Activated naive CD4-positive, alpha-beta T cell treated with anti-CD3 and anti-CD28 coated beads, Interleukin-2, amount 50 U/mL, for 72 hours (primary cell): ENCODE data around the gene DNAAF8. TPM values are rescaled to one million over a fixed set of nuclear protein-coding genes. Genes with fewer than 3 reads are reported as not detected.

Source experiments
- ATAC-seq, 2 donors: fragments of 150-1000 bp; cut with Tn5 transposase; 2 replicates each; pipeline ENCODE4 v1.10.0; 2021; ENCODE audit warnings: mild to moderate bottlenecking in 2 of 2, moderate library complexity in 2 of 2
- DNase-seq, 2 donors: peaks; one replicate each; pipeline ENCODE4 v3.0.0; 2021 to 2022; ENCODE audit warnings: low spot score in 2 of 2
- H3K27ac Mint-ChIP-seq, 2 donors: one replicate each; pipeline ENCODE4 v1.8.0; 2022; ENCODE audit warnings: mild to moderate bottlenecking in 2 of 2, mixed read lengths in 2 of 2
- H3K36me3 Mint-ChIP-seq, 2 donors: one replicate each; pipeline ENCODE4 v1.8.0; 2022; ENCODE audit warnings: mixed read lengths in 2 of 2
- H3K9me3 Mint-ChIP-seq, 2 donors: one replicate each; pipeline ENCODE4 v1.8.0; 2022; ENCODE audit warnings: mixed read lengths in 2 of 2
- total RNA-seq, 2 donors: library from RNA; stranded (reverse); gene quantifications; one replicate each; pipeline ENCODE4 v1.2.3, GENCODE V29; 2022

The DNAAF8 gene
- total RNA-seq, 2 donors from 2014 or later: 0.09 TPM; not detected in 1

GRCh38 chr16:4703906-4704305 is 30.4 kb upstream of the DNAAF8 start:
- peaks cover 0 to 7% of the 10 kb centered on the region in 2 donors for H3K36me3 Mint-ChIP-seq
- H3K27ac Mint-ChIP-seq: peak overlapping the region; percentile 23 to 82
- ATAC-seq: no peak
- no peak for DNase-seq
- H3K9me3 Mint-ChIP-seq: no peaks in the 10 kb centered on the region

DNA sequence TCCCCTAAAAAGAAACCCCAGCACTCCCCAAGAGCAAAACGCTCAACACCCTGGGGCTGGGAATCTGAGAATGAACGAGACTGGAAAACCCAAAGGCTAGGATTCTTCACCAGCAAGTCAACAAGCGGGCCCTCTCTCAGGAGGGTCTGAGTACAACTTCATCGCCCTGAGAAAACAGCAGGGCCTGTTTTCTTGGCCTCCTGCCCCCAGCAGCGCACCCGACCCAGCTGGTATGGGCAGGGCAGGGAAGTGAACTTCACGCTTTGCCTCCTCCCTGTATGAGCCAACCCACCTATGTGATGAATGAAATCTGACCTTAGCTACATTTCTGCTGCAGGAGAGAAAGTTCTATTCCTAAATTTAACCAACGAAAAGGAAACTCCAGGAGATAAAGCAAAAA is 29.8 kb upstream of the DNAAF8 start:
- peaks cover 0 to 7% of the 10 kb centered on the region in 2 donors for H3K36me3 Mint-ChIP-seq
- DNase-seq (no peak), ATAC-seq (no peak)
- peak overlapping the region in 1 of 2 donors; percentile 82 for H3K27ac Mint-ChIP-seq
- no peaks in the 10 kb centered on the region for H3K9me3 Mint-ChIP-seq

- no peaks in the 10 kb centered on the region for H3K9me3 Mint-ChIP-seq
- H3K27ac Mint-ChIP-seq: peak overlapping the region in 1 of 2 donors; percentile 75
- peaks cover 0 to 7% of the 10 kb centered on the region in 2 donors for H3K36me3 Mint-ChIP-seq
- DNase-seq (no peak), ATAC-seq (no peak)
Measured at GRCh38 chr16:4704913-4705312, 29.4 kb upstream of the DNAAF8 start.

DNA sequence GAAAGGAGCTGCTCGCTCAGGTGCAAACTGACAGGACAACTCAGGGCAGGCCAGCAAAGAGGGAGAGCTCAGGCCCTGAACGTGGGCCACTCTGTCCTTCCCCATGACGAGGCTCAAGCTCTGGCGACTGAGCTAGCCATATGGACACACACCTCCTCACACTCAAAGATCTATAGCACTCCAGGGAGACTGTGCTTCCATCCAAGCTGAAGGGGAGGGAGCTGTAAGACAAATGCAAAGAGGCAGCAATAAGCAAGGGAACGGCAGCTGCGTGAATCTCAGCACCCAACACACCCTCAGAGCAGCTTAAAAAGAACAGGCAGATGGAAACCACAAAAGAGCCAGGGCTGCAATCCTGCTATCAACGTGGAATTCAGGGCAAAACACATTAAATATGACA is 27.5 kb upstream of the DNAAF8 start:
- H3K36me3 Mint-ChIP-seq: peaks cover 0 to 7% of the 10 kb centered on the region in 2 donors
- ATAC-seq (no peak), DNase-seq (no peak)
- no peaks in the 10 kb centered on the region for H3K9me3 Mint-ChIP-seq
- peak overlapping the region in 1 of 2 donors; percentile 62 for H3K27ac Mint-ChIP-seq

DNA sequence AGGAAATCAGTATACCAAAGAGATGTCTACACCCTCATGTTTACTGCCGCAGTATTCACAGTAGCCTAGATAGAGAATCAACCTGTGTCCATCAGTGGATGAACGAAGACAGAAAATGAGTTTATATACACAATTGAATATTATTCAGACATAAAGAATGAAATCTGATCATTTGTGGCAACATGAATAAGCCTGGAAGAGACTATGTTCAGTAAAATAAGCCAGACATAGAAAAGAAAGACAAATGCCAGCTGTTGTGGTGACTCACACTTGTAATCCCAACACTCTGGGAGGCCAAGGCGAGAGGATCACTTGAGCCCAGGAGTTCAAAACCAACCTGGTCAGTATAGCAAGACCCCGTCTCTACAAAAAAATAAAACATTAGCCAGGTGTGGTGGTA is 24.9 kb upstream of the DNAAF8 start:
- Mint-ChIP-seq H3K27ac (peak overlapping the region in 1 of 2 donors; percentile 55), H3K36me3 (peaks cover 0 to 7% of the 10 kb centered on the region in 2 donors), H3K9me3 (no peaks in the 10 kb centered on the region)
- DNase-seq: no peak
- ATAC-seq: no peak

- ATAC-seq (no peak), DNase-seq (no peak)
- Mint-ChIP-seq H3K36me3 (no peaks in the 10 kb centered on the region), H3K27ac (no peak overlapping the region), H3K9me3 (no peaks in the 10 kb centered on the region)
Measured at GRCh38 chr16:4713663-4714501, 20.5 kb upstream of the DNAAF8 start.

DNA sequence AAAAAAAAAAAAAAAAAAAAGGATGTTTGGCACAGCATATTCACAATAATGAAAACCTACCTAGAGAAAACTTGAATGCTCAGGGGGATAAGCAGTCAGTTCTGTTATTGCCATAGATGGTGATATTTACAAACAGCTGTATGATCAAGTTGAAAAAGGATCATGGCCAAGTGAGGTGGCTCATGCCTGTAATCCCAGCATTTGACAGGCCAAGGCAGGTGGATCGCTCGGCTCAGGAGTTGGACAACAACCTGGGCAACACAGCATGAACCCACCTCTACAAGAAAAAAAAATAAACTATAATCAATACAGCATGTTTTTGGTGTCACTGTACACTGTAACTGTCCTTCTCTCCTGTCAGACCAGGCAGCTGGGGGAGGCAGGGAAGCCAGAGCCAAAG is 19.3 kb upstream of the DNAAF8 start:
- no peaks in the 10 kb centered on the region for H3K9me3 Mint-ChIP-seq
- ATAC-seq (no peak), DNase-seq (no peak)
- H3K36me3 Mint-ChIP-seq: no peaks in the 10 kb centered on the region
- H3K27ac Mint-ChIP-seq: peak overlapping the region in 1 of 2 donors; percentile 44

DNA sequence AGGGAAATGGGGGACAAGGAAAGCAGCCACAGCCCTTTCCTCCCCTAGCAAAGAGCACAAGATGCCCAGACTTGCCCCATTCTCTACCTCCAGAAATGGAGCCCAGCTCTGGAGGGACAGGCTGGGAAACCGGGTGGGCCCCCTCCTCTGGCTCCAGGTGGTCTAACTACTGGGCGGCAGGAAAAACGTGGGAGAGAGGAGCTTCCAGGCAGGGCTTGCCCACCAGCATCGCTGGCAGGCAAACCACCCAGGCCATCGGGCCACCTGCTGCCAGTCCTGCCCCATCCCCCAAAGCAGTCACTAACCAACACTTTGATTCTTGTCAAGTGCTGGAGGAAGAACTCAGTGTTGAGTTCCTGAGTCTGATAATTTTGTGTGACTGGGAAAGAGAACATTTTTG is 15.9 kb upstream of the DNAAF8 start:
- H3K36me3 Mint-ChIP-seq: no peaks in the 10 kb centered on the region
- no peak for ATAC-seq

GRCh38 chr16:4723071-4723767 is 11.1 kb upstream of the DNAAF8 start:
- H3K36me3 Mint-ChIP-seq: no peaks in the 10 kb centered on the region
- H3K27ac Mint-ChIP-seq: no peak overlapping the region
- ATAC-seq (no peak), DNase-seq (no peak)
- H3K9me3 Mint-ChIP-seq: no peaks in the 10 kb centered on the region

More for the DNA sequence above, 15.9 kb upstream of the DNAAF8 start:
- DNase-seq: no peak
- no peak overlapping the region for H3K27ac Mint-ChIP-seq
- no peaks in the 10 kb centered on the region for H3K9me3 Mint-ChIP-seq

- H3K9me3 Mint-ChIP-seq: no peaks in the 10 kb centered on the region
- ATAC-seq (no peak), DNase-seq (no peak)
- H3K36me3 Mint-ChIP-seq: no peaks in the 10 kb centered on the region
- H3K27ac Mint-ChIP-seq: no peak overlapping the region
Measured at GRCh38 chr16:4724661-4725270, 9.6 kb upstream of the DNAAF8 start.

- no peak overlapping the region for H3K27ac Mint-ChIP-seq
- ATAC-seq (no peak), DNase-seq (no peak)
- H3K36me3 Mint-ChIP-seq: no peaks in the 10 kb centered on the region
- H3K9me3 Mint-ChIP-seq: no peaks in the 10 kb centered on the region
Measured at GRCh38 chr16:4726616-4727015, 7.7 kb upstream of the DNAAF8 start.

GRCh38 chr16:4728676-4729075 is 5.7 kb upstream of the DNAAF8 start:
- DNase-seq (no peak), ATAC-seq (no peak)
- Mint-ChIP-seq H3K36me3 (peaks cover 0 to 4% of the 10 kb centered on the region in 2 donors), H3K9me3 (no peaks in the 10 kb centered on the region), H3K27ac (peak overlapping the region; percentile 31 to 77)

- Mint-ChIP-seq H3K9me3 (no peaks in the 10 kb centered on the region), H3K36me3 (peaks cover 0 to 4% of the 10 kb centered on the region in 2 donors), H3K27ac (no peak overlapping the region)
- no peak for DNase-seq
- ATAC-seq: no peak
Measured at GRCh38 chr16:4729876-4730275, 4.5 kb upstream of the DNAAF8 start.

DNA sequence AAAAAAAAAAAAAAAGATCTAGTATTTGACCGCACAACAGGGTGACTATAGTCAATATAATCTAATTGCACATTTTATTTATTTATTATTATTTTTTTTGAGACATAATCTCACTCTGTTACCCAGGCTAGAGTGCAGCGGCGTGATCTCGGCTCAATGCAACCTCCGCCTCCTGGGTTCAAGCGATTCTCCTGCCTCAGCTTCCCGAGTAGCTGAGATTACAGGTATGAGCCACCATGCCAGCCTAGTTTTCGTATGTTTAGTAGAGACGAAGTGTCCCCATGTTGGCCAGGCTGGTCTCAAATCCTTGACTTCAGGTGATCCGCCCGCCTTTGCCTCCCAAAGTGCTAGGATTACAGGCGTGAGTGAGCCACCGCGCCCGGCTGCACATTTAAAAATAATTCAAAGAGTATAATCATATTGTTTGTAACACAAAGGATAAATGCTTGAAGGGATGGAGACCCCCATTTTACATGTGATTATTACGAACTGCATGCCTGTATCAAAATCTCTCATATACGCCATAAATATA is 1.1 kb upstream of the DNAAF8 start:
- H3K9me3 Mint-ChIP-seq: no peaks in the 10 kb centered on the region
- no peak for DNase-seq
- ATAC-seq: no peak
- peak overlapping the region; percentile 87 to 96 for H3K27ac Mint-ChIP-seq
- H3K36me3 Mint-ChIP-seq: peaks cover 0 to 4% of the 10 kb centered on the region in 2 donors

GRCh38 chr16:4733747-4734062 is 632 bp upstream of the DNAAF8 start:
- ATAC-seq (peak; percentile 4 to 16), DNase-seq (no peak)
- Mint-ChIP-seq H3K36me3 (peaks cover 0 to 4% of the 10 kb centered on the region in 2 donors), H3K27ac (peak overlapping the region; percentile 87 to 96), H3K9me3 (no peaks in the 10 kb centered on the region)

DNA sequence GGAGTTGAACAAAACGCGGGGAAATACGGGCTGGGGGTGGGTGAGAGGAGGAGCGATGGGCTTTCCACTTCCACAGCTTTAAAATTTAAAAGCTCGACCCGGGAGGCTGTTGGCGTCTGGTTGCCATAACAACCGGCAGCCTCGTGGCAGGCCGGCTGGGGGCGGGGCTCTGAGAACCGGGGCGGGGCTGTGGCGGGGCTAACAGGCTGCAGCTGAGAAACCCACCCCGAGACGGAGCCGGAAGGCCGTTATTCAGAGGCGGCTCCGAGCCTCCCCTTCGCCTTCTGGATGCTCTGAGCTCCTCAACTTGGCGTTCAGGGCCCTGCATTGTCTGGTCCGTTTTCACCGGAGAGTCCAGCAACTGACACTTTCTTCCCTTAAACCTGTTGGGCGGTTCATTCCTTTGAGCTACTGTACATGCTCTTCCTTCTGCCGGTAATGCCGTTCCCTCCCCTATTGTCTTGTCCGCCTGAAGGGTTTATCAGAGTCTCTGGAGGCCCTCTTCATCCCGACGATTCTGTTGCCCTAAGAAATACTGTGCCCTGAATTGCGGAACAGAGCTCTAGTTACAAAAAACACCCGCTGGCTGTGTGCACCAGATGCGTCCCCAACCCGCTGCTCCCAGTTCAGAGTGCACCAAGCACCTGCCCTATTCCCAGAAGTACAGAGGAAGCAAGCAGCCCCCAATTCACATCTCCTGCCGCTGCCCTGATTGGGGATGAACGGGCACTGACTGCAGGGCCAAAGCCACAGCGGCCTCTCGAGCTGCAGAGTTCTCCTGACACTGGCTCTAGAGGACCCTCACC is 596 bp downstream of the DNAAF8 start:
- Mint-ChIP-seq H3K9me3 (no peaks in the 10 kb centered on the region), H3K27ac (peak overlapping the region; percentile 88 to 96), H3K36me3 (peaks cover 0 to 4% of the 10 kb centered on the region in 2 donors)
- ATAC-seq: peak; percentile 76 to 84
- peak; percentile 85 to 94 for DNase-seq
